Fibroblast of peridontal ligament (primary cell): ENCODE measurements around the gene KCNH8.

ENCODE experiments used
- DNase-seq: peaks from one replicate; pipeline ENCODE4 v3.0.0-alpha.2; 2010; ENCODE audit errors: extremely low read depth

The KCNH8 gene

DNA sequence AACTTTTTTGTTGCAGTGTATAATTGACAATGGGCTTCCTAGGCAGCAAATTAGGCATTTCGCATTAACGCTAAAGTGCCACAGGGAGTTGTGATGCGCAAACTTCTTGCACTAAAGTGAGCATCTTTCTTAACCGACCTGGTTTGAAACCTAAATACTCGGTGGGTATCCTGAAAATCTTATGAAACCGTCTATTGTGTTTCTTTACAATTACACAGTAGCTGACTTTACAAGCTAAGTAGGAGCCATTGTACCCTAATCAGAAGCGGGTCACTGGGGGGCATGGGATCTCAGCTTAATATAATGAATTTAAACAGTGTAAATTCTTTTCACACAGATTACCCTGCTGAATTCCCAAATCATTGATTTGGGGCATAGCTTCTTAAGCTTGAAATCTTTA, 328.0 kb downstream of the KCNH8 start:
- DNase-seq: no peak

DNA sequence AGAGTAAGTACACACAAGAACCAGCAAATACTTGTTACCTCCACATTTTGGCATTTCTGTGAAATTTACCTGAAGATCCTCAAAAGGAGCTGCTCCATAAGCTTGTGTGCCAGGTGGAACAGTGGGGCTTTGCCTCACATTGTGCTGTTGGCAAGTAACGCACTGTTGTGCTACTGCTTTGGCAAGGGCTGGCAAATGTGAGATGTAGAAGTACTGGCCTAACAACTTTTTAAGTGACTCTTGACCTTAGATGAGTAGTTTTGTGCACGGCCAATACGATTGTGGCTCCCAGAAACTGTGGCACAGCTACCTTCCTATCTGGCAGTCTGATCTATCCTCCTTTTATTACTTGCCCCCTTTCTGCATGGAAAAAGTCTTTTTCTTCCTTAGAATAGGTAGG, 337.0 kb downstream of the KCNH8 start:
- DNase-seq: no peak

DNA sequence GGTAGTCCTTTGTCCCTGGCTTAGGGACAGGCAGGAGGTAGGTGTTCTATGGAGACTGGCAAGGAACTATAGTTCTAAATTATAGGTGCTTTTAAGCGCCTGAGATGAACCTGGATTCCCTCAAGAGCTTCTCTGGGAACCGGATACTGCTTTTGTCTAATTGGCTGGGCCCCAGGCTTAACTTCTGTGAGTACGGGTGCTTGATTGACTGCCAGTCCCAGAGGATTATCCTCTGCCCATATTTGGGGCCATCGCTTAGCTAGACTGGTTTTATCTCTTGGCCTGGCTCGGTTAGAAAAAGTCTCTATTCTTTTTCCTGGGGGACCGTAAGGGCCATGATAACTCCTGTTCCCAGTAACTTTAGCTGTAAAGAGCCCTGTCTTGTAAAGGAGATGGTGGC, 339.1 kb downstream of the KCNH8 start:
- DNase-seq: no peak

DNA sequence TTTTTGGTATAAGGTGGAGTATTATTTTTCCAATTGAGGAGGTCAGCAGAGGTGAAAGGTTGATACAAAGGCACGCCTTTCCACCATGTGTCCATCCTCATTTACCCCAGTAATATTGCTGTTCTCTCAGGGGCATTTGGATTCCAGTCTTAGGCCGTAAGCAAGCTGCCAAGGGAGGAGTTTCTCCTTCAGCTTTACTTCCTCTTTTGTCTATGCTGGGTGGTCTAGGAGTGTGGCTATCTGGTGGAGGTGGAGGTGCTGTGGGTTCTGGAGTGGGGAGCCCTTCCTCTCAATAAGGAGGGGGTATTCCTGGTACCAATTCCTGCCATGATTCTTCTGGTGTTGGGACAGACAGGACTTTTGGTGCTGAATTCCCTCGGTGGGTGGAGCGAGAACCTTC, 340.6 kb downstream of the KCNH8 start:
- no peak for DNase-seq

DNA sequence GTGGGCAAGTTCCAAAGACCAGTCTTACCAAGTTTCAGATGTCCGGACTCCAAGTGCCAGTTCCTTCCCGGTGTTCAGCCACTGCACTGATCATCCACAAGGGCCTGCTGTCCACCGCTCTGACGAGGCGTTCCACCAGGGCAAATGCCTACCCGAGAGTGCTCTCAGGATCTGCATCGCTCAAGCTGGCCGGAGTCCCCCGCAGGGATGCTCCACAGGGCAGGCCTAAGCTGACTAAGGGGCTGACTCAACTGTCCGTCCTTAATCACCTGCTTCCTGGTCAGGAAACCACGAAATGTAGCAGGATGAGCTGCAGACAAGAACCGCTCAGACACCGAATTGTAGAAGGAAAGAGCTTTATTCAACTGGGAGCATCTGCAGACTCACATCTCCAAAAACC, 341.6 kb downstream of the KCNH8 start:
- DNase-seq: no peak

DNA sequence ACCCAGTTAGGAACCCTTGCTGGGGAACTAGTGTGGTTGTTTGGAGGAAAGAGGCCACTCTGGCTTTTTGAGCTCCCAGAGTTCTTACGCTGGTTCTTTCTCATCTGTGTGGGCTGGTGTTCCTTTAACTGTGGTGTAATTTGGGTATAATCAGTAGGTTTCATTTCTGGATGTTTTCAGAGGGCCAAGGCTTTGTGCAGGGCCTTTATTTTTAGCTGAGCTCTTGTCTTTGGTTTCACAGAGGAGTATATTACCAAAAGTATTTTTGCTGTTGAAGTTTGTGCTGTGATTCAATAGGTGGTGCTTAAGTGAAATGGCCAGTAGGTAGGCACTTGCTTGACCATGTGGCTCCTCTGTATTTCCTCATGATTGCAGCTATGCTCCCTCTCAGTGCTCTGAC, 357.9 kb downstream of the KCNH8 start:
- no peak for DNase-seq

DNA sequence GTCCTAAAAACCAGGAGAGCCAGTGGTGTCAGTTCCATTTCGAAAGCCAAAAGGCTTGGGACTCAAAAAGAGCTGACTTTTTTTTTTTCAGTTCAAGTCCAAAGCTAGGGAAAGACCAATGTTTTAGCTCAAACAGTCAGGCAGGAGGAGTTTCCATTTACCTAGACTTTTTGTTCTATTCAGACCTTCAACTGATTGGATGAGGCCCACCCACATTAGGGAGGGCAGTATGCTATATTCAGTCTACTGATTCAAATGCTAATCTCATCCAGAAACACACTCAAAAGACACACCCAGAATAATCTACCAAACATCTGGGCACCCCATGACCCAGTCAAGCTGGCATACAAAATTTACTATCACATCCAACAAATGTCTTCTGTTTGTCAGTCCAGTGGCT, 374.0 kb downstream of the KCNH8 start:
- no peak for DNase-seq

DNA sequence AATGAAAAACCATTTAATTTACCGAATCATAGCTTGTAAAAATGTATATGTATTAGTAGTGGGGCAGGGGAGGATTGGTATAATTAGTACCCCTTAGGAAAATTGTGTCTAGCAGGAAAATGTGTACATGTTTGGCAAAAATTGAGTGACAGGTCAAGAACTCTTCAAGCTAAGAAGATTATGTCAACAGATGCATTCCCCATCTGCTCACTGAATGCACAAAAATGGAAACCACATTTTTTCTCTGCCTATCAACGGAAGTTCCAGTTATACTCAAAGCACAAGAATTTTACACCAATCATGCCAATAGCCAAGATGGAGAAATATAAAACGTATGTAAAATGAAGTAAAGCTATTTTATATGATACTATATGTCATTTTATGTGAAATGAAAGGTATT, 377.8 kb downstream of the KCNH8 start:
- DNase-seq: no peak

DNA sequence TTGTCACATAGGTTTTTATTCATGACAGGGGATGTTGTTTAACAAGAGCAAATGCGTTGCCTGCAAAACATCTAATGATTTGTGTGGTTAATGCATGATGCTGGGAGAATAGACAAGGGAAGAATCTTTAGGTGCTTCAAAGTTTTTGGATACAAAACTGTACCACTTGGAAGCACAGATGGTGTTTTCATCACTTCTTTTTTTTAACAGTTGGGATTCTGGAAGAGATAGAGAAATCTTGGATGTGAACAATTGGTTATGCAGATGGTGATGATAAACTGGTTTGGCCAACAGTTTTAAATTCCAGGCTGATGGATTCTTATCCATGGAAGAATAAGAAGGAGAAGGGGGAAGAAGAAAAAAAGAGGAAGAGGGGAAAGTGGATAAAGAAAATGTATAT, 379.4 kb downstream of the KCNH8 start:
- DNase-seq: no peak

DNA sequence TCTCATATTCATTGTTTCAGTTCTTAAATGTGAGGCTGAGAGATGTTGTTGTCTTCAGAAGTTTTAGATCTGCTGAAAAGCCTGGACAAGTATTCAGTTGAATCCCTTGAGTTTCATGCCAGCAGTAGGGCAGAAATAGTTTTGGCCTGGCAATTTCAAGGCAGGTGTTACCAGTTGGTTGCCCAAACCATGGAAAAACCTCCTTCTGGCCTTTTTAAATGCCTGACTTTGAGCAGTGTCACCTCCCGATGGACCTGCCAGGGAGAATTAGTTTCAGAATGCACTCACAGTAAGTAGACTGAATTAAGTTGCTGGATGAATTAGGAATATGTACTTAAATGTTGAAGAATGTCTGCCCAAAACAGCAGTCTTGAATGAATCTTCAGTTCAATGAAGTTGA, 383.1 kb downstream of the KCNH8 start:
- no peak for DNase-seq

DNA sequence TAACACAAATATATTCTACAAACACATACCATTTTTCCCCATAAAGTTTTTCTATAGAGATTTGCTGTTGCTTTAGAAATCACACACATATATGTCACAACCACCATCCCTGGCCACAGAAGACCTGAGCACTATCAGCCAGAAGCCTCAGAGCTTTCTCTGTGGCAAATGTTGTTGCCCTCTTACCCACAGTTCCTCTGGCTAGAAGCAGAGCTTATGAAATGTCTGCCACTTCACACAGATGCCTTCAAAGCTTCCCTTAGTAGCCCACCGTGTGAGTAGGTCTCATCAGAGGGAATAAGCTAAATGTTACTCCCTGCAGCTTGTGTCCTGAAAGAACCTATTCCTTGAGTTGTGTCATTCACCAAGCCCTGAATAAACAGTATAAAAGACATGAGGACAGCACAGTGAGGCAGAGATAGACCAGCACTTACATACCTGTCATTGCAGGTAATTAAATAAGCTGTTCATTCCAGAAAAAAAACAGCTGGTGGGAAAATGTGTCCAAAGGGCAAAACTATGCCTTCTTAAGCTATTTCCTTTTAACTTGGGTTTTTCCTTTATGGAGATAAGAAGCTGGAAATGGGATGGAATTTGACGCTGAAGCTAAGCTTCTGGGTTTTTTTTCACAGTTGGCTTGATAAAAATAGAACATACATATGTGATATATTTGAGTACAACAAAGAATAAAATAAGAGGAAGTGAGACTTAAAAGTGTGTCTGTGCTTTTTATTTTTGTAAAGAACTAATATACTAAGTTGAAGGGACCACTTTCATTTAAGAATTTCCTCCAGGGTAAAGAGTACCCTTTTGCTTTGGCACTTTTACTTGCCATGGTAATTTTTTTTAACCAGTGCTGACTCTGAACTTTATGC, 391.4 kb downstream of the KCNH8 start:
- DNase-seq: no peak

DNA sequence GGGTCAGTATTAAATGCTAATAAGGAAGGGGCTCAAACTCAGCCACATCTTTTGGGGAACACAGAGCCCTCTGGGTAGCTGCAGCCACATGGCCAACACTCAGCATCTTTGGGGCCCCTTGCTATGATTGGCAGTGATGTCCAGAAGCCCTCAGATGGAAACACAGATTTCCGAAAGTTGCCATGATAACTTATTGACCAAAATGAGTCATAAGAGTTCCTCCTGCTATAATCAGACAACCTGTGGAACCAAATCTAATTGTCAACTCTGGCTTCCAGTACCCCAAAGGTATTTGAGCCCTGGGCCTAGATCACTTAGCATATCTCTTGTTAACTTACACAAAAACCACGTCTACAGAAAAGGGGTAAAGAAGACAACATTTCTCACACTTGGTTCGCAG, 392.2 kb downstream of the KCNH8 start:
- no peak for DNase-seq

DNA sequence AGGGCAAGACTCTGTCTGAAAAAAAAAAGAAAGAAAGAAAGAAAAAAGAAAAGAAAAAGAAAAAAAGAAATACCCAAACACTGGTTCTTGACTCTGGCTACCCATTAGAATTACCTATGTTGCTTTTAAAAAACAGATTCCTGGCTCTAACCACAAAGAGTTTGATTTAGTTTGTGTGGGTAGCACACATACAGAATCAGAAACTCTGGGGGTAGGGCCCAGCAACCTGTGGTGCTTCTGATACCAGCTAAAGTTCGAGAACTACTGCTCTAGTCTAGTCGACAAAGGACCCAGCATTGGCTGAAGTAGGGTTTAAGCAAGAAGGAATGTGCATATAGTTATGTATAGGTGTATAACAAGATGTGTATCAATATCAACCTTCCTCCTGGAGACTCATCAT, 393.0 kb downstream of the KCNH8 start:
- no peak for DNase-seq

DNA sequence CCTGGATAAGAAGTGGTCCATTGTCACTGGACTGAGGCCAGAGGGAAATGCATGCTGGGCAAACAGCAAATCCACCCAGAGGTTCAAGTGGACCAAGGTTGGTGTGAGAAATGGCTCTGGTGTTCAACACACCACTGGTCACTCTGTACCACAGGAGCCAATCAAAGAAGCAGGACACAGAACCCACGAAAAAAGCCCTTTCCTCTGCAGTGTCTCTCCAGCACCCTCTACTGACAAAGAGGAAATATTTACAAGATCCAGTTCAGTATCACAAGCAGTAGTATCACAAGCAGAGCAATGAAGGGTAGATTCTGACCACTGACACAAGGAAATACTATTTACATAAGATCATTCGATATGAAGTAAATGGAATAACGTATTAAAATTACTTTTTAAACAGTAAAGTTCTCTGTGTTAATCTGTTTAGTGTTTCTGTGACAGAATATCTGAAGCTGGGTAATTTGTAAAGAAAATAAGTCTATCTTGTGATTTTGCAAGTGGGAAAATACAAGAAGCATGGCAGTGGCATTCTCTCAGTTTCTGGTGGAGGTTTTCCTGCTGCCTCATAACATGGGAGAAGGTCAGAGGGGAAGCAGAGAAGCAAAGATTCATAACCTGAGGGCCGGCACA, 395.0 kb downstream of the KCNH8 start:
- DNase-seq: no peak

DNA sequence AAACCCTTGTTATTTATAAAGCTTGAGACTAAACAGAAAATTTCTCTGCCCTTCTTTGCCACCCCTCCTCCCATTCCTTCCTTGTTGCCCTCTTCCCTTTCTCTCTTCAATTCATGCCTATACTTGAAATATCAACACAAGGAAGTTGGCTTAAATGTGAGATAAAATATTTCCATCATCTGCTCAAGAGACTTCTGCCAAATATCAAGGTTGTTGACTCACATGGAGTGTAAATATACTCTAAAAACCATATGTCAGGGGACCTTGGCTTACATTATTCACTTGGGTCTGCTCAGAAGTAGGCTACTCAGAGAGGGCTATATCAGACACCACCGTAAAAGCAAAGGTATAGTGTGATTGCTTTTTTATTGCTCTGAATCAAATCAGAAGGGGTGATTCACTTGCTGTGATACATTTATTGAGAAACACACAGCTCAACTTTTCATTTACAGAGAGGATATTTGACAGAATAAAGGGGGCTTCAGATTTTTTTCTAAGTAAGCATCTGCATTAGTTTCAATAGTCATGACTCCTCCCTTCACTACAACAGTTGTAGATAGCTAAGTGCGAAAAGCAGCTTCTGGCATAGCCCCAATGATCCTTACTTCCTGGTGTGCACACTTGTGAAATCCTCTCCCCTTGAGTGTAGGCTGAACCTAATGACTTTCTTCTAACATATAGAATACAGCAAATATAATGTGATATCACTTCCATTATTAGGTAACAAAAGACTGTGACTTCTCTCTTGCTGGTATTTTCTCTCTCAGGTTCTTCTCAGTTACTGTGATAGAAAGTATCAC, 399.6 kb downstream of the KCNH8 start:
- DNase-seq: no peak

DNA sequence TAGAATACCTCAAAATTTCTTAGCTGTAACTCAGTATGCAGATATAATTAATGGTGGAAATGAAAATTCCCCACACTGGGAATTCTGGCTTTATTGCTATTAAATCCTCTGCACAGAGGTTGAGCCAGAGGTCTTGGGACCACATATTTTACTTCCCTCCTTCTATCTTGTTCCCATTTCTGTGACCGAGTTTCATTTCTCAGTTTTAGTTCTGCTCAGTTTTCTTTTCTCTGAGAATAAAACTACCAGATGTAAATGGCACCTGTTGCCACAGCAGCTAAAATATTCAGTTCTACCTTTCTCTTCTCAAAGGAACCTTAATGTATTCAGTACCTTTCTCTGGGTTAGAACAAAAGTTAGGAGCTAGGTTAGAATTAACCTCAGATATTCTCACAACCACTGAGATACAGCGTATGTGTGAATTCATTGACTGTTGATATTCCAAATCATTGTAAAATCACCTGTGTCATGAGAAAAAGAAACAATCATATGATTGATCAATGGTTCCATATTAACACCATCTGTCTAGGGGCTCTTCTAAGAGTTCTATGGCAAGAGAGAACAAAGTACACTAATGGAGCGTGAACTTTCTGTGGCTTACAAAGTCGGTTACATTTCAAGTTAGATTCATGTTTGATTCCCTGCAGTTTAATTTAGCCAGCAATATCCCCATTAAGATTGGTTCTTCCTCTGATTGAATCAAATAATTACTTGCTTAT, 411.6 kb downstream of the KCNH8 start:
- DNase-seq: no peak

DNA sequence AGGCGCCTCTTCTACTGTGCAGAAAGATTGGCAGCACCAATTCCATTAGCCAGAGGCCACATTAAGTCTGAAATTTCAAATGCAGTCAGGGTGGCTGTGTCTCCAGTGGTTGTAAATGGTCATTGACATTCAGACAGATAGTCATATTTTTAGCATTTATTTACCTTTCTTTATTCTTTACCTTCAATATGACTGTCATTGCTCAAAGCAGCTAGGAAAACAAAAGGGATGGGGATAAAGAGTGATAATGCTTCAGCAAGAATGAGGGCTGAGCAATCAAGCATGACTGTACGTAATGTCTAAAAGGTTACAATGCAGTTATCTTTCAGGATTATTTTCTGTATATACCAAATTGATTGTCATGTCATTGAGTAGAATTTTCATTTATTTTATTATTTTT, 425.3 kb downstream of the KCNH8 start:
- no peak for DNase-seq

DNA sequence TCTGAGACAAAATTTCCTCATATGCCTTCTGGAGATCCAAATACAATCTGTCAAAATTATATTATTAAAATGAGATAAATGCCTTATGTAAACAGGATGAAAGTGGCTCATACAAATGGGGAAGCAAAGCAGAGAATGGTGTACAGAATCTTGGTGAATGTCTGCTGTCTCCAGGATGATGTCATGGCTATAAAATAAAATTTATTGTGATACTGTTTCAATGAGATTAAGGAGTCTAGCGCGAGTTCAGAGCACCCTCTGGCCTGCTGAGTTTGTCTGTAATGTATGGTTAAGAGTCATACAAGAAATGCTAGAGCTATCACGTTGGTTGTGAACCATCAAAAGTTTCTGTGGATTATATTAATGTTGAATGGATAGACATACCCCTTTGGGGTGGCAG, 426.0 kb downstream of the KCNH8 start:
- DNase-seq: no peak

DNA sequence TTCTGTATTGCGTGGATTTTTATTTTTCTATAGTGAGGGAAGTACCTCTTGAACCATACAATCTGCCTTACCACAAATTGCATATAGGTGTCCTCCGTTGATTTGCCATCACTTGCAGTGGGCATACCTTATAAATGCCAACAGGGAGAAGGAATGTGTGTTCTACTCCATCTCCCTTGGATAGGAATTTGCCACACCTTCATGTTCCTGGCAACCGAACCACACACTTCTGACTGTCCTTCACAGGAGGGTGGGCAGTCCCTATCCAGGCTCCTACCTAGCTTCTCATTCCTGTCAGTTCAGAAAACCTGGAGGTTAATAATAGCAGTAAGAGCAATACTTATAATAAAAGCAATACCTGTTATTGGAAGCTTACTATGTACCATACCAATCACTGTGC, 428.0 kb downstream of the KCNH8 start:
- DNase-seq: no peak
